Activated CD4-positive, alpha-beta T cell treated with anti-CD3 and anti-CD28 coated beads, Interleukin-2, amount 50 U/mL, for 48 hours (primary cell): ENCODE measurements around the gene PARD3B.

Experiments used
- DNase-seq, 2 experiments: peaks; one replicate each; pipeline ENCODE4 v3.0.0-alpha.2; 2020

The PARD3B gene

GRCh38 chr2:204590063-204590462 lies 44.8 kb downstream of the PARD3B start:
- DNase-seq, result no peak

- no peak for DNase-seq
Observed at GRCh38 chr2:204591225-204591624, 46.0 kb downstream of the PARD3B start.

- DNase-seq, result no peak
Observed at GRCh38 chr2:204604061-204604460, 58.8 kb downstream of the PARD3B start.

GRCh38 chr2:204608237-204608939 lies 63.1 kb downstream of the PARD3B start:
- DNase-seq, result no peak

- DNase-seq, result no peak
Observed at GRCh38 chr2:204611017-204611631, 65.8 kb downstream of the PARD3B start.

- no peak for DNase-seq
Observed at GRCh38 chr2:204611764-204612163, 66.5 kb downstream of the PARD3B start.

- DNase-seq, result no peak
Observed at GRCh38 chr2:204613635-204614034, 68.4 kb downstream of the PARD3B start.

GRCh38 chr2:204615456-204615855 lies 70.2 kb downstream of the PARD3B start:
- DNase-seq, result no peak

GRCh38 chr2:204625135-204625534 lies 79.9 kb downstream of the PARD3B start:
- no peak for DNase-seq

- no peak for DNase-seq
Observed at GRCh38 chr2:204628926-204629712, 83.8 kb downstream of the PARD3B start.

GRCh38 chr2:204632410-204632809 lies 87.1 kb downstream of the PARD3B start:
- no peak for DNase-seq

GRCh38 chr2:204634564-204634963 lies 89.3 kb downstream of the PARD3B start:
- DNase-seq, result no peak

GRCh38 chr2:204635478-204635877 lies 90.2 kb downstream of the PARD3B start:
- no peak for DNase-seq

GRCh38 chr2:204638471-204639194 lies 93.4 kb downstream of the PARD3B start:
- no peak for DNase-seq

- no peak for DNase-seq
Observed at GRCh38 chr2:204643326-204643725, 98.1 kb downstream of the PARD3B start.

GRCh38 chr2:204645018-204645773 lies 99.9 kb downstream of the PARD3B start:
- DNase-seq, result no peak

GRCh38 chr2:204647626-204648025 lies 102.4 kb downstream of the PARD3B start:
- no peak for DNase-seq

GRCh38 chr2:204650611-204651010 lies 105.3 kb downstream of the PARD3B start:
- no peak for DNase-seq

GRCh38 chr2:204652063-204652462 lies 106.8 kb downstream of the PARD3B start:
- no peak for DNase-seq

- no peak for DNase-seq
Observed at GRCh38 chr2:204654669-204655068, 109.4 kb downstream of the PARD3B start.

- DNase-seq, result no peak
Observed at GRCh38 chr2:204655101-204655500, 109.8 kb downstream of the PARD3B start.

GRCh38 chr2:204655626-204656025 lies 110.4 kb downstream of the PARD3B start:
- no peak for DNase-seq
